Measurements from ENCODE around the gene ANXA8. TPM values are rescaled to one million over a fixed set of nuclear protein-coding genes. Genes with fewer than 3 reads are reported as not detected.
"Not testable (repeated sequence)": the region's sequence is repeated elsewhere in the genome, so short reads cannot be mapped to it uniquely, and the experiment has no call there.

The ANXA8 gene
- total RNA-seq, 4 donors from 2014 or later: 0.60 TPM; not detected in 3

DNA sequence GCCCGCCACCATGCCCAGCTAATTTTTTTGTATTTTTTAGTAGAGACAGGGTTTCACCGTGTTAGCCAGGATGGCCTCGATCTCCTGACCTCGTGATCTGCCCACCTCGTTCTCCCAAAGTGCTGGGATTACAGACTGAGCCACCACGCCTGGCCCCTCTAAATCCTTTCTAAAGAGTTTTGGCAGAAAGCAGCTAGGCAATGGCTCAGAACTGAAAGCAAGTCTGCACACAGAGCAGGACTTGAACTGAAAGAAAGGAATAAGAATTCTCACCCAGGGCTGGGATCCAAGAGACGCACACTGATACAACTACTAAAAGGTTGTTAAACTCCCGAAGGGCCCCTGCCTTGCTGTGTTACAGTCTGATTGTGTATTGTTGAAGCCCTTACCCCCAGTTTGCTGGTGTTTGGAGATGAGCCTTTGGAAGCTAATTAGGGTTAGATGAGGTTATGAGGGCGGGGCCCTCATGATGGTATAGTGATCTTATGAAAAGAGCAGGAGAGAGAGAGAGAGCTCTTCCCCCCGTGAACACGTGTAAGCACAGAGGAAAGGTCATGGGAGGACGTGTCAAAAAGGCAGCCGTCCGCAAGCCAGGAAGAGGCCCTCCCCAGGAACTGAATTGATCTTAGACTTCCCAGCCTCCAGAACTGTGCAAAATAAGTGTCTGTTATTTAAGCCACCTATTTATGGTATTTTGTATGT lies 18.5 kb downstream of the ANXA8 start:
- H3K4me3 ChIP-seq; H3K4me1 ChIP-seq; in situ Hi-C loops (cut with MboI; ENCODE audit: low pct_ligation_motif_present in 1 of 4, low pct_unique_long_range_greater_than_20kb in 1 of 4, low sequenced_read_pairs in 3 of 4); intact Hi-C loops (cut with DNase I; ENCODE audit: low total_unique reads); DNase-seq; H3K27ac ChIP-seq; H3K36me3 ChIP-seq; H3K9me3 ChIP-seq; H3K27me3 ChIP-seq: not testable (repeated sequence)
- 65 to 66% methylated on average over 7 to 14 of the region's 14 CpGs for WGBS, 2 donors (ENCODE audit: low coverage in 1 of 2)

DNA sequence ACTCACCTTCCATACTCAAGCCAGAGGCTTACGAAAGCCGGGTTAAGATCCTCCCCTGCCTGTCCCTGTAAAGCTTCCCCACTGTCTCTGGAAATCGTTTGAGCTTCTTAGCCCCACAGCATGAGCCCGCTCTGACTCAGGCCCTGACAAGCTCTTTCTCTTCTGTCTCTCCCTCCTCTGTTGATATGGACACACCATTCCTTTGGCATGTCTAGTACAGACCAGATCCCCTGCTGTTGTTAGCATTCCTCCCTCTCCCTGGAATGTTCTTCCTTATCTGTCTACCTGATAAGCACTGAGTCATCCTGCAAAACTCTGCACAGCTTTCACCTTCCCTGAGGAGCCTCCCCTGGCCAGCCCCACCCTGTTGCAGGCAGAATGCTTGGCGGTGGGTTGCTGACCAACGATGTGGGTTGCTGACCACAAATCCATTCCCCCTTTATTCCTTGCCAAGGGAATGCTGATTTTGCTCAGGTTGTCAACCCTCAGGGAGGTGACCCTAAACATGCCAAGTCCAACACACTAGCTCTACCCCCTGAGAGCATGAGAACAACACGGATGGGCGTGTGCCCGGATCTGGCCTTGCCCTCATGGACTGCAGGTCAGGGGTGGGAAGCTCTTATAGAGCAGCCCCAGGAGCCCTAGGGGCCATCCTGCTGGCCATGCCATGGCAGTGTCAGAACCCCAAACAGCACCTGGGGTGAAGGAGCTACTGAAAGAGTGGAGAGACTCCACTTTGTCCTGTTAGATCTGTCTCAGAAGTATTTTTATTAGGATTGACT lies 21.1 kb downstream of the ANXA8 start:
- intact Hi-C loops (cut with DNase I; ENCODE audit: low total_unique reads); H3K36me3 ChIP-seq; H3K4me3 ChIP-seq; in situ Hi-C loops (cut with MboI; ENCODE audit: low pct_ligation_motif_present in 1 of 4, low pct_unique_long_range_greater_than_20kb in 1 of 4, low sequenced_read_pairs in 3 of 4); H3K9me3 ChIP-seq; H3K27ac ChIP-seq; H3K4me1 ChIP-seq; DNase-seq; H3K27me3 ChIP-seq: not testable (repeated sequence)
- 100% methylated on average over 3 of the region's 9 CpGs; no CpG with 5 or more reads in 1 of the 2 donors for WGBS, 2 donors (ENCODE audit: low coverage in 1 of 2)

DNA sequence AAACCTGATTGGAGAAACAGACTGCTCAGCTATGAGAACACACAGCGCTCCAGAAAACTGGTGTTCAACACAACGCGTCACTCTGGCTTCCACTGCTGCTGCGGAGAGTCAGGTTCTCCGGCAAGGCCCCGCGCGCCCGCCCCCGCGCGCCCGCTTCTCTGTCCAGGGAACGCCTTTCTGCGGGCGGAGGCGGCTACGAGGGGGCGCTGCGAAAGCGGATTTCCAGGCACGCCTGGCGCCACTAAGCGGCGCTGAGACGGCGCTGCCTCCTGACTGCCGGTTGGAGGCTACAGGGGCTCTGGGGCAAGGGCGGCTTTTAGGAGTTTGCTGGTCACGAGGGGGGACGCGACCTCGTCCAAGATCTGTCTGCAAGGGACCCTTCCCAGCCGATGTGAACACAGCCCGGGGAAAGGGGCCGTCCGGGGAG lies 22.6 kb downstream of the ANXA8 start:
- 11% methylated on average over 5 of the region's 37 CpGs; no CpG with 5 or more reads in 1 of the 2 donors for WGBS, 2 donors (ENCODE audit: low coverage in 1 of 2)
- H3K36me3 ChIP-seq; H3K27me3 ChIP-seq; H3K27ac ChIP-seq; H3K9me3 ChIP-seq; in situ Hi-C loops (cut with MboI; ENCODE audit: low pct_ligation_motif_present in 1 of 4, low pct_unique_long_range_greater_than_20kb in 1 of 4, low sequenced_read_pairs in 3 of 4); H3K4me1 ChIP-seq; intact Hi-C loops (cut with DNase I; ENCODE audit: low total_unique reads): not testable (repeated sequence)
- DNase-seq: peak; percentile 34
- peak overlapping the region in 1 of 4 donors; percentile 30 for H3K4me3 ChIP-seq
- peak in 1 of 5 experiments; percentile 24 for TF ChIP-seq CTCF (IDR thresholded peaks at IDR 0.05)

GRCh38 chr10:47458466-47459154 lies 25.3 kb downstream of the ANXA8 start:
- Histone ChIP-seq H3K27ac (no peak overlapping the region), H3K9me3 (no peaks in the 10 kb centered on the region), H3K4me3 (no peak overlapping the region), H3K27me3 (no peaks in the 10 kb centered on the region), H3K36me3 (no peaks in the 10 kb centered on the region), H3K4me1 (no peaks in the 10 kb centered on the region)
- 67 to 79% methylated on average over 2 to 4 of the region's 4 CpGs for WGBS, 2 donors (ENCODE audit: low coverage in 1 of 2)
- in situ Hi-C loops (cut with MboI; ENCODE audit: low pct_ligation_motif_present in 1 of 4, low pct_unique_long_range_greater_than_20kb in 1 of 4, low sequenced_read_pairs in 3 of 4) (no loop called here), intact Hi-C loops (cut with DNase I; ENCODE audit: low total_unique reads) (no loop called here)
- TF ChIP-seq POLR2AphosphoS5 (IDR thresholded peaks at IDR 0.05) (no peak), CTCF (IDR thresholded peaks at IDR 0.05) (no peak), EP300 (IDR thresholded peaks at IDR 0.05; ENCODE audit: low read depth) (no peak), POLR2A (IDR thresholded peaks at IDR 0.05) (no peak)
- no peak for DNase-seq

- H3K4me3 ChIP-seq: no peak overlapping the region
- TF ChIP-seq POLR2A (IDR thresholded peaks at IDR 0.05): no peak
- no peak for TF ChIP-seq EP300 (IDR thresholded peaks at IDR 0.05; ENCODE audit: low read depth)
- TF ChIP-seq POLR2AphosphoS5 (IDR thresholded peaks at IDR 0.05): no peak
- TF ChIP-seq CTCF (IDR thresholded peaks at IDR 0.05): no peak
- H3K4me1 ChIP-seq: no peaks in the 10 kb centered on the region
- no peak for DNase-seq
- in situ Hi-C loops (cut with MboI; ENCODE audit: low pct_ligation_motif_present in 1 of 4, low pct_unique_long_range_greater_than_20kb in 1 of 4, low sequenced_read_pairs in 3 of 4): no loop called here
- no peaks in the 10 kb centered on the region for H3K9me3 ChIP-seq
- intact Hi-C loops (cut with DNase I; ENCODE audit: low total_unique reads): no loop called here
- H3K27ac ChIP-seq: no peak overlapping the region
- no peaks in the 10 kb centered on the region for H3K27me3 ChIP-seq
- no peaks in the 10 kb centered on the region for H3K36me3 ChIP-seq
- 81% methylated on average over 1 of the region's 1 CpG; no CpG with 5 or more reads in 1 of the 2 donors for WGBS, 2 donors (ENCODE audit: low coverage in 1 of 2)
These were observed 26.1 kb downstream of the ANXA8 start for GRCh38 chr10:47457826-47458225.
